Measurements from ENCODE around the gene GAB1. TPM values are rescaled to one million over a fixed set of nuclear protein-coding genes. Genes with fewer than 3 reads are reported as not detected.

Gene GAB1
- total and polyA plus RNA-seq, 2 of the 8 experiments (the other 6 are each of a cell fraction or from before 2014, with no cell fraction given): 6.8 to 21.3 TPM

GRCh38 chr4:143377611-143378099 lies 41.0 kb downstream of the GAB1 start:
- FAIRE-seq (no peak), DNase-seq (ENCODE audit: low read depth in 1 of 2, low spot score in 2 of 2) (no peak)
- no peak overlapping the region for H2BK15ac ChIP-seq (ENCODE audit: low read length)
- no peak overlapping the region for H3K4me2 ChIP-seq (ENCODE audit: insufficient read depth in 1 of 2, low read depth in 2 of 2, low read length in 2 of 2)
- no peak overlapping the region for H2BK20ac ChIP-seq (ENCODE audit: low read length)
- H3K9me3 ChIP-seq (ENCODE audit: insufficient read depth in 2 of 2, low read depth in 1 of 2, low read length in 1 of 2): no peaks in the 10 kb centered on the region
- ChIA-PET CTCF (ENCODE audit: partially characterized antibody) (interaction anchor here (1.3 to 2.6 kb wide), 2 partner anchors 16 to 49 kb away, joined by 3 to 9 read pairs; no protein-coding TSS in a partner anchor), POLR2A (ENCODE audit: partially characterized antibody) (interaction anchor here (1.8 kb wide), 1 partner anchor 40 kb away, joined by 6 read pairs; the partner anchor contains the start of gene GAB1)
- no peak overlapping the region for H2BK120ac ChIP-seq (replicated peaks; ENCODE audit: low read depth, low read length)
- no peak overlapping the region for H2BK5ac ChIP-seq (ENCODE audit: low read depth, low read length)
- H3K23ac ChIP-seq (ENCODE audit: insufficient read length): no peak overlapping the region
- H3K79me1 ChIP-seq (ENCODE audit: low read depth, low read length): no peaks in the 10 kb centered on the region
- no peak overlapping the region for H4K5ac ChIP-seq (ENCODE audit: insufficient read length, low read depth, low read length)
- no peak overlapping the region for H4K8ac ChIP-seq (ENCODE audit: extremely low read depth, insufficient read depth, low read length)
- no peak overlapping the region for H2AK5ac ChIP-seq (ENCODE audit: low read depth, low read length)
- H3K14ac ChIP-seq (ENCODE audit: insufficient read length): no peak overlapping the region
- H3K4ac ChIP-seq (replicated peaks; ENCODE audit: insufficient read length, low read depth, low read length): no peak overlapping the region
- no peaks in the 10 kb centered on the region for H3K27me3 ChIP-seq (replicated peaks in 1 of 4; ENCODE audit: control insufficient read depth in 3 of 4, extremely low read depth in 1 of 4, insufficient read depth in 3 of 4, low read length in 3 of 4)
- H4K20me1 ChIP-seq (replicated peaks in 1 of 2; ENCODE audit: control insufficient read depth in 1 of 2, insufficient read depth in 2 of 2, low read length in 2 of 2): no peaks in the 10 kb centered on the region
- 93% methylated on average over 7 of the region's 7 CpGs; no CpG with 5 or more reads in 1 of the 2 experiments for WGBS, 2 experiments (ENCODE audit: extremely low coverage in 1 of 2, insufficient coverage in 1 of 2, insufficient read length in 1 of 2, insufficient replicate concordance in 2 of 2, low coverage in 1 of 2, low lambda C conversion rate in 2 of 2, missing lambda C conversion rate in 1 of 2)
- H2BK12ac ChIP-seq (ENCODE audit: low read depth, low read length): no peak overlapping the region
- H2AFZ ChIP-seq (ENCODE audit: low read length): no peak overlapping the region
- peaks cover 2 to 15% (median 8%) of the 10 kb centered on the region in 4 experiments; a peak in 4 of 7 replicates for H3K4me1 ChIP-seq (replicated peaks in 1 of 4; ENCODE audit: control insufficient read depth in 3 of 4, insufficient read depth in 4 of 4, low read length in 3 of 4)
- peaks cover 0 to 32% of the 10 kb centered on the region in 2 experiments; a peak in 2 of 4 replicates for H3K79me2 ChIP-seq (ENCODE audit: control insufficient read depth in 1 of 2, insufficient read depth in 2 of 2, low read length in 2 of 2)
- no peak for TF ChIP-seq SRF (IDR thresholded peaks at IDR 0.05; ENCODE audit: low read depth, low read length)
- TF ChIP-seq SP2 (IDR thresholded peaks at IDR 0.05; ENCODE audit: low read length): no peak
- TF ChIP-seq CEBPB (IDR thresholded peaks at IDR 0.05; ENCODE audit: low read depth, low read length): no peak
- TF ChIP-seq SP1 (IDR thresholded peaks at IDR 0.05; ENCODE audit: low read depth, low read length): no peak
- no peak for TF ChIP-seq EGR1 (IDR thresholded peaks at IDR 0.05; ENCODE audit: borderline replicate concordance, low read depth, low read length)
- TF ChIP-seq SUZ12 (IDR thresholded peaks at IDR 0.05; ENCODE audit: low read length): no peak
- no peak overlapping the region for H3K27ac ChIP-seq (ENCODE audit: low read depth, low read length)
- no peak overlapping the region for H3K9ac ChIP-seq (replicated peaks in 1 of 4; ENCODE audit: extremely low read depth in 1 of 4, low read depth in 3 of 4, low read length in 3 of 4)
- no peak overlapping the region for H4K91ac ChIP-seq (replicated peaks; ENCODE audit: insufficient read length, low read length)
- no peak overlapping the region for H3K18ac ChIP-seq (ENCODE audit: extremely low read depth, low read length)
- H3K36me3 ChIP-seq (ENCODE audit: control insufficient read depth in 2 of 4, insufficient read depth in 4 of 4, low read length in 3 of 4): no peaks in the 10 kb centered on the region
- no peak overlapping the region for H3K4me3 ChIP-seq (ENCODE audit: extremely low read depth in 1 of 4, insufficient read depth in 2 of 4, low read depth in 3 of 4, low read length in 4 of 4)
- H3K56ac ChIP-seq (replicated peaks; ENCODE audit: insufficient read length, low read depth, low read length): no peak overlapping the region
- no peaks in the 10 kb centered on the region for H3K23me2 ChIP-seq (ENCODE audit: low read depth, low read length)
